Stimulated activated CD4-positive, alpha-beta T cell treated with anti-CD3 and anti-CD28 coated beads, Interleukin-1b, Interleukin-23, amount 100 ng/mL, for 24 hours (primary cell): ENCODE data around the gene FBXO17.
"Not testable (repeated sequence)": the region's sequence is repeated elsewhere in the genome, so short reads cannot be mapped to it uniquely, and the experiment has no call there.

Experiments used
- DNase-seq, 4 experiments: peaks; one replicate each; pipeline ENCODE4 v3.0.0-alpha.2; 2020; ENCODE audit warnings: low read depth in 4 of 4, low spot score in 1 of 4

The FBXO17 gene, protein sequence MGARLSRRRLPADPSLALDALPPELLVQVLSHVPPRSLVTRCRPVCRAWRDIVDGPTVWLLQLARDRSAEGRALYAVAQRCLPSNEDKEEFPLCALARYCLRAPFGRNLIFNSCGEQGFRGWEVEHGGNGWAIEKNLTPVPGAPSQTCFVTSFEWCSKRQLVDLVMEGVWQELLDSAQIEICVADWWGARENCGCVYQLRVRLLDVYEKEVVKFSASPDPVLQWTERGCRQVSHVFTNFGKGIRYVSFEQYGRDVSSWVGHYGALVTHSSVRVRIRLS

DNA sequence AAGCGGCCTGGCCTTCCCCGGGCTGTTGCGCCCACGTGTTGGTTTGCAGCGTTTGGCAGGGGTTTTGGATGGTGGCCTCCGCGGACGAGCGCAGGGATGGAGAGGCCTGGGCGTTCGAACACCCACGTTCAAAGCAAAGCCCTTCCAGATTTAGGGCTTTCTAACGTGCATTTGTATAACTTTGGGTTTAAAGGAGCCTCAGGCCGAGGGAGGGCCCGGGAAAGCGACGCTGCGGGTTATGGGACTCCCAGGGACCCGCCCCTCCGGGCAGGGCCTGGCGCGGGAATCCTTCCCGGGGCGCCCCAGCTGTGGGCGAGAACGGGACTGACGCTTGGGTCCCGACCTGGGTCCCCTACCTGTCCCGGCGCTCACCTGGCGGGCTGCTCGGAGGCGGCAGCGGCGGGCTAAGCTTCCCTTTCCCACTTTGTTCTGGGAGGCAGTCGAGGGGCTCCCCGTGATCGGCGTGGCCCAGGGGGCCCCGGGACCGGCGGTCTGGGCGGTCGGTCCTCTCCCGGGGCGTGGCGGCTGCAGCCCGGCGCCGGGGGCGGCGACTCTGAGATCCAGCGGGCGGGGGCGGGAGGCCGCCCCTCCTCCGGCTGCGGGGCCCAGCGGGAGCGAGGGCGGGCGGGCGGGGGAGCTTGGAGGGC is at the start of gene FBXO17:
TSS of gene FBXO17 (minus strand) at position 529 of the 647 bp plus-strand sequence. CDS start 25,423 bp downstream, outside the sequence.
- no peak for DNase-seq

DNA sequence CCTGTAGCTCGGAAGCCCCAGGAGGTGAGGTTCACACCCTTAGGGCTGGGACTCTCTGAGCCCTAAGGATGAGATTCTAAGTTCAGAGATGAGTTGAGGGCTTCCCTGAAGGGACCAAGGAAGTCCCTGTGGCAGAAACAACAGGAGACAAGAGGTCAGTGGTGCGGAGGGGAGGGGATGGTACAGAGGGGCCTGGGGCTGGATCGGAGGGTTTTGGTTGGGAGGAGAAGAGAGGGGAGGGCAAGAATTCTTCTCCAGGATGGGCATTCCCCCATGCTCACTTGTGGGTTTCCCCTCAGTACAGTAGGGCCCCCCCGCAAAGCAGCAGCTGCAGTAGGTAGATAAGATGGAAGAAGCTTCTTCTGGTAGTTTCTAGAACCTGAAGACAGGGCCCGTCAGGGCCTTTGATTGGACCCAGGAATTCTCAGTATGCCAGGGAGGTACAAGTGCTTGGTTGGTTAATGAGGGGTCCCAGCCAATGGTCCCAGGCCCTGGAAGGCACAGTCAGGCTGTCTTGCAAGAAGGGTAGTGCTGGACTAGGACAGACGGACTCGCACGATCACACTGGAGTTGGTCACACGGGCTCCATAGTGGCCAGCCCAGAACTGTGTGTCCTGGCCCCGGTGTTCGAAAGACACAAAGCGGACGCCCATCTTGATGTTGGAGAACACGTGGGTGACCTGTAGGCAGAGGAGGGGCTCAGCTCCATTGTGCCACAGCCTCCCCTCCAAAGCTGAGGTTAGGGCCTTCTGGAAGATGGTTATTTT is 49.5 kb upstream of the FBXO17 start:
- no peak for DNase-seq

DNA sequence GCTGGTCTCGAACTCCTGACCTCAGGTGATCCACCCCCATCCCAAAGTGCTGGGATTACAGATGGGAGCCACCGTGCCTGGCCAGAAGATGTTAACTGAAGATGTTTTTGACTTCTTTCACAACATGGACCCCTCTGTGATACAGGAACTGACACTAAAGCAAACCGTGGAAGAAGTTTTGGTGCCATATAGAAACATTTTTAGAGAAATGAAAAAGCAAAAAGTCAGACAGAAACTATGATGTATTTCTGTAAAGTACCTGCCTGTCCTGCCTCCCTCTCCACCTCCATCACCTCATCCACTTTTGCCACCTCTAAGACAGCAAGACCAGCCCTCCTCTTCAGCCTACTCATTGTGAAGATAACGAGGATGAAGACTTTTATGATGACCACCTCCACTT is 45.5 kb upstream of the FBXO17 start:
- DNase-seq: no peak

DNA sequence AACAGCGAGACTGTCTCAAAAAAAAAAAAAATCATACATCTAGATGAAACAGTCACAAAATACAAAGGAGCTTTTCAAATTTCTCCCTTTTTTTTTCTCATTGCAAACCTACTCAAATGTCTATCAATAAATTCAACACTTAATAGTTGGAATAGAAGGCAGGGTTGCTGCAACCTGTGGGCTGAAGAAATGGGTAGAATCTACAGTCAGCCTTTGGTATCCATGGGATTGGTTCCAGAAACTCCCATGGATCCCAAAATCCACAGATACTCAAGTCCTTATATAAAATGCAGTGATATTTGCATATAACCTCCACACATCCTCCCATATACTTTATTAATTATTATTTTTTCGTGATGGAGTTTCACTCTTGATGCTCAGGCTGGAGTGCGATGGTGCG is 42.1 kb upstream of the FBXO17 start:
- DNase-seq: no peak

DNA sequence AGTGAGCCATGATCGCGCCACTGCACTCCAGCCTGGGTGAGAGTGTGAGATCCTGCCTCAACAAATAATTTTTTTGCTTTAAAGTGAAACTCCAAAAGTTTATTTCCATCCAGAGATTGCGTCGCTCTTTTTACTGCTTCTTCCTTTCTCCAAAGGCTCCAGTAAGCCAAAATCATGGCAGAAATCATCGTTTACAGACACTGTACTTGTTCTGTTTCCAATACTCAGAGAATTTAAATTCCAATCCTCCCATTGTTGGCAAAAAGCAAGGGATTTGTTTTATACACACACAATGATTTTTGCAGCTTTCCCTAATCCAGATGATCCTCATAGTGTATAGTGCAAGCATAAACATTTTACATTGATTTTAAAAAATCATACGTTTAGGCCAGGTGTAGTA is 41.5 kb upstream of the FBXO17 start:
- DNase-seq: no peak

DNA sequence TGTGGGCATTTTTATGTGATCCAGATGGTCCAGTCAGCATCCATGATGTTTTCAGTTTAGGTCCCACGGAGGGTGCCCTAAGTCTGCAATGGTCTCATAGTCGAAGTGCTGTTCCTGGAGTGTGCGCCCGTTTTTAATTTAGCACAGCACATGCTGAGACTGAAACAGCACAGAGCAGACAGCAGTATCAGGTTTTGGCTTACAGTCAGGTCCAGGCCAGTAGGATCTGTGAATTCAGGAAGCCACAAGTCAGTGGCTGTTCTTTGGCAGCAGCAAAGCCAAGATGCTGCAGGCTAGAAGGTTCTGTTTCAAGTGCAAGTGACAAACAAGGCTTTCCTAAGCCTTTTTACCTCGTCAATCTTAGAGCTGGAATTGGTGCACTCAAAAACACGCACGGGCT is 38.5 kb upstream of the FBXO17 start:
- DNase-seq: no peak

DNA sequence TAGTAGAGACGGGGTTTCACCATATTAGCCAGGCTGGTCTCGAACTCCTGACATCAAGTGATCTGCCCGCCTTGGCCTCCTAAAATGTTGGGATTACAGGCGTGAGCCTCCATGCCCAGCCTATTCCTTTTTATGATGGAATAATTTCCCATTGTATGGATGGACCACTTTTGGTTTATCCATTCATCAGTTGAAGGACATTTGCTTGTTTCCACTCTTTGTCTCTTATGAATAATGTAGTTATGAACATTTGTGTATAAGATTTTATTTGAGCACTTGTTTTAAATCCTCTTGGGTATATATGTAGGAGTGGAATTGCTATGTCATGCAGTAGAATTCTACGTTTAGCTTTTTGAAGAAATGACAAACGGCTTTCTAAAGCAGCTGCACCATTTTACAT is 33.5 kb upstream of the FBXO17 start:
- no peak for DNase-seq

DNA sequence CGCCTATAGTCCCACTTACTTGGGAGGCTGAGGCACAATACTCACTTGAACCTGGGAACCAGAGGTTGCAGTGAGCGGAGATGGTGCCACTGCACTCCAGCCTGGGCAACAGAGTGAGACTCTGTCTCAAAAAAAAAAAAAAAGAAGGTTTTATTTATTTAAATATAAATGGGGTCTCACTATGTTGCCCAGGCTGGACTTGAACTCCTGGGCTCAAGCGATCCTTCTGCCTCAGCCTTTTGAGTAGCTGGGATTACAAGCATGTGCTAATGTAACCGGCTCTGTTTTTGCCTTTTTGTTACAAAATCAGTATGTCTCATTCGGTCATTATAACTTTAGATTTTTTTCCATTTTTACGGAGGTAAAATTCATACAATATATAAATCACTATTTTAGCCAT is 32.6 kb upstream of the FBXO17 start:
- DNase-seq: no peak

DNA sequence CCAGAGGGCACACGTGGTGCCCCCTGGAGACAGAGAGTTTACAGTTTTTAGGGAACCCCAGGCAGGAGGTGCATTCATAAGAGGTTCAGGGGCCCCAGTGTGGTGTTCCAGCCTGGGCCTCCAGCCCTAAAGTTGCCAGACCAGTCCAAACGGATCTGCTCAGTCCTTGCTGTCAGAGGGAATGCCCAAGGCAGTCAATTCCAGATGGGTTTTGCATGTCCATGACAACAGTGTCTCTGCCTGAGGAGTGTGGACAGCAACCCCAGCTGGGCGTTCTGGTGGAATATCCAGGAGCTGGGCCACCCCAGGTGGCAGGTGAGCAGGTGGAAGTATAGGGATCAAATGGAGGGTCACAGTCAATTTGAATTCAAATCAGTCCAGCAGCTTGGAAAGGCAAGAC is 31.6 kb upstream of the FBXO17 start:
- no peak for DNase-seq

DNA sequence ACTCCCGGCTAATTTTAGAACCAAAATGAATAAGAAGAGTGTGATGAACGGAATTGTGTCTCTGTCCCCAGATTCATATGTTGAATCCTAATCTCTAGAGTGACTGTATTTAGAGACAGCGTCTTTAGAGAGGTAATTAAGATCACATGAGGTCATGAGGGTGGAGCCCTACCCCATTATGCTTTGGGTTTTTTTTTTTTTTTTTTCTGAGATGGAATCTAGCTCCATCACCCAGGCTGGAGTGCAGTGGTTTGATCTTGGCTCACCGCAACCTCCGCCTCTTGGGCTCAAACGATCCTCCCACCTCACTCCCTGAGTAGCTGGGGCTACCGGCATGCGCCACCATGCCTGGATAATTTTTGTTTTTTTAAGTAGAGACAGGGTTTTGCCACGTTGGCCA is 28.9 kb upstream of the FBXO17 start:
- no peak for DNase-seq

DNA sequence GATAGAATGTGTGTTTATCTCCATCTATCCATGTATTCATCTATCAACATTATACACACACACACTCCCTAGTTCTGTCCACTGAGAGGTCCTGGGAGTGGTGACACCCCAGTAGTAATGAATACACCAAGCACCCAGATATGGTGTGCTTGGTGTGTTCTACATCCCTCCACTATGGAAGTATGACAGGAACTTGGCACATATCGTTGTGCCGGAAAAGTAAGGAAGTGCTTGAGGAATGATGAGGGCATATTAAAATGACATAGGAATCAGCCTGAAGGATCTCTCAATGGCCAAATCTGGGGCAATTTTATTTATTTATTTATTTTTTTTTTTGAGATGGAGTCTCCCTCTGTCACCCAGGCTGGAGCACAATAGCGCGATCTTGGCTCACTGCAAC is 28.3 kb upstream of the FBXO17 start:
- no peak for DNase-seq

DNA sequence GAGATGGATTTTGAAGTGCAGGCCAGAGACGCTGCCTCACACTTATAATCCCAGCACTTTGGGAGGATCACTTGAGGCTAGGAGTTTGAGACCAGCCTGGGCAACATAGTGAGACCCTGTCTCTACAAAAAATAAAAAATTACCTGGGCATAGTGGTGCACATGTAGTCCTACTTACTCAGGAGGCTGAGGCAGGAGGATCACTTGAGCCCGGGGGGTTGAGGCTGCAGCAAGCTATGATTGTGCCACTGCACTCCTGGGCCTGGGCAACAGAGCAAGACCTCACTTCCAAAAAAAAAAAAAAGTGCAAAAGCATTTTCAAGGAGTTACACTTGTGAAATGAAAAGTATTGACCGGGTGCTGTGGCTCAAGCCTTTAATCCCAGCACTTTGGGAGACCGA is 27.6 kb upstream of the FBXO17 start:
- DNase-seq: no peak

DNA sequence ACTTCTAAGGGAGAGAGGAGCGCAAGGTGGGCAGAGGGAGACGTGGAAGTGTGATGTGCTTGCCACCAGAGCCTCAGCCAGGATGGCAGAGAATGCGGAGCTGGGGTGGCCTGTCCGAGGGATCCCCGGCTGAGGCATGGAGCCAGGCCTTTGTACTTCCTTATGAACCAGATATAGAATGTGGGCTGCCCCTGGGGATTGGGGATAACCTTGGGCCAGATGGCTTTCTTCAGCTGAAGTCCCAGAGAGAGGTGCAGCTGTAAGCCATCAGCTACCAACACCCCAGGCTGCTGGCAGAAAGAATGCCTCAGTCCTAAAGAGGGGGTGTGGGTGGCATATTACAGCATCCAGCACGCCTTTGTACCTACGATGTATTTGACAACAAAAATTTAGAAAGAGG is 25.5 kb upstream of the FBXO17 start:
- no peak for DNase-seq

DNA sequence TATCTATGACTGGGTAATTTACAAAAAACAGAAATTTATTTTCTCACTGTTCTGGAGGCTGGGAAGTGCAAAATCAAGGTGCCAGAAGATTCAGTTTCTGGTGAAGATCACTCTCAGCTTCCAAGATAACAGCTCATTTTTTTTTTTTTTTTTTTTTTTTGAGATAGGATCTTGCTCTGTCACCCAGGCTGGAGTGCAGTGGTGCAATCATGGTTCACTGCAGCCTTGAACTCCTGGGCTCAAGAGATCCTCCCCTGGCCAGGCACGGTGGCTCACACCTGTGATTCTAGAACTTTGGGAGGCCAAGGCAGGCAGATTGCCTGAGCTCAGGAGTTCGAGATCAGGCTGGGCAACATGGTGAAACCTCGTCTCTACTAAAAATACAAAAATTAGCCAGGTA is 22.0 kb upstream of the FBXO17 start:
- DNase-seq: not testable (repeated sequence)

DNA sequence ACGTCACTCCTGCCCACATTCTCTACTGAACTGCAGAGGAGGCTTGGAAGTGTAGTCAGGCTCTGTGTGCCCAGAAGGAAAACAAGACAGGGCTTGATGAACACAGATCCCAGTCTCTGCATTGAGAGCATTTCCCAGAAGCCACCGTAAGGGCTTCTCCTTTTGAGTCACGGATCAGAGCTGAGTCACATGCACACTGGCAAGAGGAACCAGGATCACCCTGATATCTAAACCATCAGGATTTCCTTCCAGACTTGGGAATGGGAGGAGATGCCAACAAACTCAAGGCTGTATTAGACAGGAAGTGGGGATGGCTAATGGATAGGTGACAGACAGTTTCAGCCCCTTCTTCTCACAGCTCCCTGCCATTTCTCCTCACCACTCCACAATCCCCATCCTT is 17.7 kb upstream of the FBXO17 start:
- DNase-seq: no peak

DNA sequence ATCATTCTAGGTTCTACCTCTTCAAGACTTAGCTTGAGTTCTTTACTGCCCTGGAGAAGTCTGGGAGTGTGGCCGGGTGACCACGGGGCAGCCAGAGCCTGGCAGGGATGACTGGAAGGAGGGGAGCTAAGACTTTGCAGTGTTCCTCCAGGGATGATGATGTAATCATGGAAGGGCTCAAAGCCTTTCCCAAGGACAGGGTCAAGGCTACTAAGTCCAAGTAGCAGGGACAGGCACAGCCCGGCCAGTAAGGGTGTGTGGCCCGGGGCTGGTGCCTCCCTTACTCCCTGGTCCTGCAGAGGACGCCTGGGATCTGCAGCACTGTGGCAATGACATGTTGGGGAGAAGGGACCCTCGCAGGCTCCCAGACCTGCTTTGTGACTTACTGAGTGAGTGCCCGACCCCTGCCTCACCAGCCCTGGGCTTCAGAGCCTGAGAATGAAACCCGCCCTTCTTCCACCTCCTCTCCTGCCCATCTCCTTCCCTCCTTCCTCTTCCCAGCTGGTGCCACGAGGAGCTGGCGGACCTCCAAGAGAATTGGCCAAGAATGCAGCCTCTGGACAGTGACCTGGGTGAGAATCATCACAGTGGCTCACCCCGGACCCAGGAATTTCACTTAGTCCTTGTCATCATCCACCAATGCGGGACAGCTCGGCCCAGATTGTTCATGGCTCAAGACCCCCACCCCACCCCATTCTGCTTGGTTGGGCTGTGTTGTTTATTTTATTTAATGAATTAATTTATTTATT is 15.6 kb upstream of the FBXO17 start:
- no peak for DNase-seq

DNA sequence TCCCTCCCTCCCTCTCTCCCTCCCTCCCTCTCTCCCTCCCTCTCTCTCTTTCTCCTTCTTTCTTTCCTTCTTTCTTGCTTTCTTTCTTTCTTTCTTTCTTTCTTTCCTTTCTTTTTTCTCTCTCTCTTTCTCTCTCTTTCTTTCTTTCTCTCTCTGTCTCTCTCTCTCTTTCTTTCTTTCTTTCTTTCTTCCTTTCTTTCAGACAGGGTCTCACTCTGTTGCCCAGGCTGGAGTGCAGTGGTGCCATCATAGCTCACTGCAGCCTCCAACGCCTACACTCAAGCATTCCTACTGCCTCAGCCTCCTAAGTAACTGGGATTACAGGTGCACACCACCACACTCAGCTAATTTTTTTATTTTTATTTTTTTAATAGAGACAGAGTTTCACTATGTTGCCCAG is 14.1 kb upstream of the FBXO17 start:
- not testable (repeated sequence) for DNase-seq

DNA sequence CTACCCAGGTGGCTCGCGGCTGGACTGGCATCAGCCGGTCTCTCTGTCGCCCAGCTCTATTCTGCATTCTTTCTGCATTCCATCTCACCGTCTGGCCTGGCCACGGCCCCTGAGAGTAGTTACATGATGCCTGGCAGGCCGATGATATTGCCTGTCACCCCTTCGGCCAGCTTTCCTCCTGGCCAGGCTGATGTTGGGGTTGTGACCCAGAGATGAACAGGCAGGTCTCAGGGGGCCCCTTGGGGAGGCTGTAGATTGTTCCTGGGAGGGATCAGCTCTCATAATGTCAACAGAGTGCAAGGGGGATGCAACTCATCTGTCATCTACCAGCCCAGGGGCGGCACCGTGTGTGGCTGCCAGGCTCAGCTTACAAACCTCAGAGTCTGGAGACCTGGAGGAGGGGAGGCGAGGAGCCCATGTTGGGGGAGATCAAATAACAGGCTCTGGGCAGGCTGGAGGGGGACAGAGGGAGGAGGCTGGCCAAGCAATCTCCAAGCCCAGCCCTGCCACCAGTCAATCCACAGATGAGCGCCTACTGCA is 13.6 kb upstream of the FBXO17 start:
- DNase-seq: no peak

DNA sequence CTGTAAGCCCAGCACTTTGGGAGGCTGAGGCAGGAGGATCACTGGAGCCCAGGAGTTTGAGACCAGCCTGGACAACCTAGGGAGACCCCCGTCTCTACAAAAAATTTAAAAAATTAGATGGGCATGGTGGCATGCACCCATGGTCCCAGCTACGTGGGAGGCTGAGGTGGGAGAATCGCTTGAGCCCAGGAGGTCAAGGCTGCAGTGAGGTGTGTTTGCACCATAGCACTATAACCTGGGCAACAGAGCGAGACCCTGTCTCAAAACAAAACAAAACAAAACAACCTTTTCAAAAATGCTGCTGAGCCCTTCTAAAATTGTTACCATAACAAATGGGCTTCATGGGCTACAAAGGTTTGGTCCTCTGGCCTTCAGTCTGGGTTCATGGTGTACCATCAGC is 13.1 kb upstream of the FBXO17 start:
- DNase-seq: not testable (repeated sequence)

DNA sequence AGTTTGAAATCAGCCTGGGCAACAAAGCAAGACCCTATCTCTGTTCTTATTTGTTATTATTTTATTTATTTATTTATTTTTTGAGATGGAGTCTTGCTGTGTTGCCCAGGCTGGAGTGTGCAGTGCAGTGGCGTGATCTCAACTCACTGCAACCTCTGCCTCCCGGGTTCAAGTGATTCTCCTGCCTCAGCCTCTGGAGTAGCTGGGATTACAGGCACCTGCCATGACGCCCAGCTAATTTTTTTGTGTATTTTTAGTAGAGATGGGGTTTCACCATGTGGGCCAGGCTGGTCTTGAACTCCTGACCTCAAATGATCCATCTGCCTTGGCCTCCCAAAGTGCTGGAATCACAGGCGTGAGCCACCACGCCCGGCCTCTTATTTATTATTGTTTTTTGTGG is 12.2 kb upstream of the FBXO17 start:
- not testable (repeated sequence) for DNase-seq

DNA sequence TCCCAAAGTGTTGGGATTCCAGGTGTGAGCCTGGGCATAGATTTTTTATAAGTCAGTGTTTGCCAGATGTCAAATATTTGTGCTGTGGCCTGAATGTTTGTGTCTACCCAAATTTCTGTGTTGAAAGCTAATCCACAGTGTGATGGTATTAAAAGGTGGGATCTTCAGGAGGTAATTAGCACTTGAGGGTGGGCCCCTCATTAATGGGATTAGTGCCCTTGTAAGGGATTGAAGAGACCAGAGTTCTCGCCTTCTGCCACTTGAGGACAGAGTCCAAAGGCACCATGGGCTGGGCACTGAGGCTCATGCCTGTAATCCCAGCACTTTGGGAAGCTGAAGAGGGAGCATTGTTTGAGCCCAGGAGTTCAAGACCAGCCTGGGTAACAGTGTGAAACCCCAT is 9.7 kb upstream of the FBXO17 start:
- DNase-seq: no peak
